ENCODE measurements around the gene OR4Q3.
"Not testable (repeated sequence)": the region's sequence is repeated elsewhere in the genome, so short reads cannot be mapped to it uniquely, and the experiment has no call there.

OR4Q3 gene

DNA sequence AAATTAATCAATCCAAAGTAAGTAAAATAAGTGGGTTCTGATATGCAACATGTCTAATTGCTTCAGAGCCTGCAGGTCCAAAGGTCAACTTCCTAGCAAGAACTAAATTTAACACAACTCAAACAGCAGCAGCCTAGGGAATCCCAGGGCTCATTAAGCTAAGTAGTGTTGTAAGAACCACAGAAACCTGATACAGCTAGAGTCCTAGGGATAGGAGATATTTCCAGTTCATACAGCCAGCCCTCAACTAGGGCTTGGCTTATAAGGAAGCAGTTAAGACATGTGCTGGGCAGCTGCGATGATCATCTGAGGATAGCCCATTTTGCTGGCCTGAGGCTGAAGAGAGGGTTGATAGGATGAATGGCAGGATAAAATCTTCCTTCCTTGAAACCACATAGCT, at the start of gene OR4Q3:
Gene OR4Q3 (plus strand): TSS at position 316 of the 400 bp plus-strand sequence.
- Histone ChIP-seq H3K9me3 (no peaks in the 10 kb centered on the region), H3K36me3 (no peaks in the 10 kb centered on the region), H3K4me1 (ENCODE audit: control insufficient read depth in 1 of 2, insufficient read depth in 1 of 2, low read depth in 1 of 2, low read length in 1 of 2) (no peaks in the 10 kb centered on the region), H3K4me3 (ENCODE audit: low read depth in 1 of 2, low read length in 1 of 2) (no peak within 1 kb of the TSS), H3K27ac (no peak within 1 kb of the TSS), H3K27me3 (no peaks in the 10 kb centered on the region)
- TF ChIP-seq, protein P1, sequence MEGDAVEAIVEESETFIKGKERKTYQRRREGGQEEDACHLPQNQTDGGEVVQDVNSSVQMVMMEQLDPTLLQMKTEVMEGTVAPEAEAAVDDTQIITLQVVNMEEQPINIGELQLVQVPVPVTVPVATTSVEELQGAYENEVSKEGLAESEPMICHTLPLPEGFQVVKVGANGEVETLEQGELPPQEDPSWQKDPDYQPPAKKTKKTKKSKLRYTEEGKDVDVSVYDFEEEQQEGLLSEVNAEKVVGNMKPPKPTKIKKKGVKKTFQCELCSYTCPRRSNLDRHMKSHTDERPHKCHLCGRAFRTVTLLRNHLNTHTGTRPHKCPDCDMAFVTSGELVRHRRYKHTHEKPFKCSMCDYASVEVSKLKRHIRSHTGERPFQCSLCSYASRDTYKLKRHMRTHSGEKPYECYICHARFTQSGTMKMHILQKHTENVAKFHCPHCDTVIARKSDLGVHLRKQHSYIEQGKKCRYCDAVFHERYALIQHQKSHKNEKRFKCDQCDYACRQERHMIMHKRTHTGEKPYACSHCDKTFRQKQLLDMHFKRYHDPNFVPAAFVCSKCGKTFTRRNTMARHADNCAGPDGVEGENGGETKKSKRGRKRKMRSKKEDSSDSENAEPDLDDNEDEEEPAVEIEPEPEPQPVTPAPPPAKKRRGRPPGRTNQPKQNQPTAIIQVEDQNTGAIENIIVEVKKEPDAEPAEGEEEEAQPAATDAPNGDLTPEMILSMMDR (IDR thresholded peaks at IDR 0.05), result no peak

DNA sequence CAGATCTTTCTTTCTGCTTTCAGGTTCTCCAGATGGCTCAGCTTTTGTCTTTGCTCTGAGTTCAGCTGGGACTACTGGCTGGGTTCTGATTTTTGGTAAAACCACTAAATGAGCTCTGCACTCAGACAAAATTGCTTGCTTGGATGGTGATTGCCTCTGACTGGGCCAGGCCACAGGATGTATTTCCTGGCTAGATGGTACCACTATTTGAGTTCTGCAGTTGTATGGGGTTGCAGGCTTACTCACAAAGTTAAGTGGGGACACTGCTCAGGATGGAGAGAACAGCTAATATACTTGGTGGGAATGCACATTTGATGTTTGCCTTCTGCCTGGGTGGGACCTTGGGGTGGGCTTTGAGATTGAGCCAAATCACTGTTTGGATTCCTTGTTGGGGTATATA, 14.0 kb upstream of the OR4Q3 start:
- H3K4me1 ChIP-seq (ENCODE audit: control insufficient read depth in 1 of 2, insufficient read depth in 1 of 2, low read depth in 1 of 2, low read length in 1 of 2), result no peaks in the 10 kb centered on the region

DNA sequence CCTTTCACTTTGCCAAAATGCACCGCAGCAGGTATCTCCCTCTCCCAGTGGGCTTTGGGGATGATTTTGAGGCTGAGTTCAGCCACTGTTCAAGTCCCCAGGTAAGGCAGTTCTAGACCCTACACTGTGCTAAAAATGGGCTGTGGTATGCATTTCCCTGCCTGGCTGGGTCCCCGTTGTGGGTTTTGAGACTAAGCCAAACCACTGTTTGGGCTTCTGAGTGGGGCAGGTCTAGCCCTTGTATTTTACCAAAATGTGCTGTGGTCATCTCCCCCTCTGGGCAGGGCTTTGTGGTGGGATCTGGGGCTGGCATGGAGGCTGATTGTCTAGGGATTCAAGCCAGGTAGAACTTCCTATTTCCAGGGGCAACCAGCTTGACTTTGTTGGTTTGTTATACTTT, 13.6 kb upstream of the OR4Q3 start:
- Histone ChIP-seq H3K9me3 (no peaks in the 10 kb centered on the region), H3K27ac (no peak overlapping the region), H3K36me3 (no peaks in the 10 kb centered on the region), H3K27me3 (no peaks in the 10 kb centered on the region), H3K4me1 (ENCODE audit: control insufficient read depth in 1 of 2, insufficient read depth in 1 of 2, low read depth in 1 of 2, low read length in 1 of 2) (no peaks in the 10 kb centered on the region), H3K4me3 (ENCODE audit: low read depth in 1 of 2, low read length in 1 of 2) (no peak overlapping the region)
- TF ChIP-seq, protein P1 (IDR thresholded peaks at IDR 0.05), result no peak

More for the DNA sequence above, 14.0 kb upstream of the OR4Q3 start:
- H3K27ac ChIP-seq, result no peak overlapping the region
- TF ChIP-seq, protein P1 (IDR thresholded peaks at IDR 0.05), result no peak
- no peaks in the 10 kb centered on the region for H3K36me3 ChIP-seq
- no peak overlapping the region for H3K4me3 ChIP-seq (ENCODE audit: low read depth in 1 of 2, low read length in 1 of 2)
- H3K27me3 ChIP-seq, result no peaks in the 10 kb centered on the region
- H3K9me3 ChIP-seq, result no peaks in the 10 kb centered on the region

DNA sequence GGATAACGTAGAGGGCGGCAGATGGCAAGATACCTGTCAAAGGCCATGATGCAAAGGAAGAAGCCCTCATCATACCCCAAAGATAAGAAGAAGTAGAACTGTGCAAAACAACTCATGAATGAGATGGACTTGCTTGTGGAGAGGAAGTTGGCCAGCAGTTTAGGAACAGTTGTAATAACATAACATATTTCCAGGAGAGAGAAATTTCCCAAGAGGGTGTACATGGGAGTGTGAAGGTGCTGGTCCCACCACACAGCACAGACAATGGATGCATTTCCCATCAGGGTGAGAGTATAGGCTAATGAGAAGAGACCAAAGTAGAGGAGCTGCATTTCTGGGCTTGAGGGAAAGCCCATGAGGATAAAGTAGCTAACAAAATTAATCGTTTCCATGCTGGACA, 9.5 kb upstream of the OR4Q3 start:
- H3K36me3 ChIP-seq; H3K27ac ChIP-seq; H3K4me1 ChIP-seq (ENCODE audit: control insufficient read depth in 1 of 2, insufficient read depth in 1 of 2, low read depth in 1 of 2, low read length in 1 of 2); H3K4me3 ChIP-seq (ENCODE audit: low read depth in 1 of 2, low read length in 1 of 2); H3K27me3 ChIP-seq; H3K9me3 ChIP-seq: not testable (repeated sequence)

DNA sequence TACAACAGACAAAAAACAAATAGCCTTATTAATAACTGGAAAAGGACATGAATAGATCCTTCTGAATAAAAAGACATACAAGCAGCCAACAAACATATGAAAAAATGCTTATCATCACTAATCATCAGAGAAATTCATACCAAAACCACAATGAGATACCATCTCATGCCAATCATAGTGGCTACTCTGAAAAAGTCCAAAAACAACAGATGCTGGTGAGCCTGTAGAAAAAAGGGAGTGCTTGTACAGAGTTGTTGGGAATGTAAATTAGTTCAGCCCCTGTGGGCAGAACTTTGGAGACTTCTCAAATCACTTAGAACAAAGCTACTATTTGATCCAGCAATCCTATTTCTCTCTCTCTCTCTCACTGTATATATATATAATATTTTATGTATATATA, 8.9 kb downstream of the OR4Q3 start:
- not testable (repeated sequence) for H3K27me3 ChIP-seq; H3K4me3 ChIP-seq (ENCODE audit: low read depth in 1 of 2, low read length in 1 of 2); H3K27ac ChIP-seq; H3K9me3 ChIP-seq; H3K4me1 ChIP-seq (ENCODE audit: control insufficient read depth in 1 of 2, insufficient read depth in 1 of 2, low read depth in 1 of 2, low read length in 1 of 2); H3K36me3 ChIP-seq

DNA sequence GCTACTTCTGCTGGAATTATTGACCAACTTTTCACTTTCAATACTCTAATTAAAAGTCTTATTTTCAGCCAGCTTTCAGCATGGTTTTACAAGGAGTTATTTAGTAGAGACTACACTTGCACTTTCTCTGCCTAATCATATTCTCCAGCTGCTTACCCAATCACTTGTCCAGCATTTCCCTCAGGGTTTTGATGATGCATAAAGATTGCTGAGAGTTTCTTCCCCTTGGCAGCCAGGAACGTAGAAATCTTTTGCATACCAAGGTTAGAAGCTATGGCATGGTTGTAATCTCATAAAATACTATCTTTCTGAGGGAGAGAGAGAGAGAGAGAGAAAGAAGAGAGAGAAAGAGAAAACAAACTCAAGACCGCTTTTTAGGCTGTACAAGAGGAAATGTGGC, 10.8 kb downstream of the OR4Q3 start:
- TF ChIP-seq, protein P1 (IDR thresholded peaks at IDR 0.05), result no peak
- H3K27ac ChIP-seq, result no peak overlapping the region
- H3K27me3 ChIP-seq, result no peaks in the 10 kb centered on the region
- H3K9me3 ChIP-seq, result peaks cover 4% of the 10 kb centered on the region
- H3K4me1 ChIP-seq (ENCODE audit: control insufficient read depth in 1 of 2, insufficient read depth in 1 of 2, low read depth in 1 of 2, low read length in 1 of 2), result no peaks in the 10 kb centered on the region
- H3K36me3 ChIP-seq, result no peaks in the 10 kb centered on the region
- no peak overlapping the region for H3K4me3 ChIP-seq (ENCODE audit: low read depth in 1 of 2, low read length in 1 of 2)

DNA sequence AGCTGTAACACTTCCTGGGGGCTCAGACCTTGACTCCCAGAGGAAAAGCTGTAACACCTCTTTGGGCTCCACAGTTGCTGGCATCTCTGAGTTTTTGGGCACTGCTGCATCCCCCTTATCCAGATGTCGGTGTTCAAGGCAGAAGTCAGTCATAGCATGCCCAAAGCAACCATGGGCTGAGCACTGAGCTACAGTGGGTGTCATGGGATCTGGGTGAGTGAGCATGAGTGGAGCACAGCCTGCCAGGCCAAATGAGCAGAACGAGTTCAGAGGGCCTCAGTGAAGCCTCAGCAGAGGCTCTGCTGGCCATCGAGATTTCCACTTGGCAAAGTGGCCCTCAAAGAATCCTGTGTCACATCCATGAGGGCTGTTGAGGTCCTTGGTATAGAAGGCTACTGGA, 28.1 kb downstream of the OR4Q3 start:
- not testable (repeated sequence) for H3K9me3 ChIP-seq; H3K36me3 ChIP-seq; H3K4me3 ChIP-seq (ENCODE audit: low read depth in 1 of 2, low read length in 1 of 2); H3K27ac ChIP-seq; H3K4me1 ChIP-seq (ENCODE audit: control insufficient read depth in 1 of 2, insufficient read depth in 1 of 2, low read depth in 1 of 2, low read length in 1 of 2); H3K27me3 ChIP-seq

Data from neutrophil (primary cell).